M059J (cell line): ENCODE results near the gene BAIAP2. TPM values are rescaled to one million over a fixed set of nuclear protein-coding genes. Genes with fewer than 3 reads are reported as not detected.

Experiments used
- DNase-seq: peaks from one replicate; pipeline ENCODE4 v3.0.0-alpha.2; 2012; ENCODE audit warnings: low read depth
- total RNA-seq: library from RNA; depleted of rRNA; stranded (reverse); fragments of >200 nt; shearing (Covaris generic); gene quantifications from 2 replicates; pipeline ENCODE4 v1.2.3, GENCODE V29; 2014

The BAIAP2 gene
- total RNA-seq, 1 experiment from 2014 or later: 21.8 TPM

DNA sequence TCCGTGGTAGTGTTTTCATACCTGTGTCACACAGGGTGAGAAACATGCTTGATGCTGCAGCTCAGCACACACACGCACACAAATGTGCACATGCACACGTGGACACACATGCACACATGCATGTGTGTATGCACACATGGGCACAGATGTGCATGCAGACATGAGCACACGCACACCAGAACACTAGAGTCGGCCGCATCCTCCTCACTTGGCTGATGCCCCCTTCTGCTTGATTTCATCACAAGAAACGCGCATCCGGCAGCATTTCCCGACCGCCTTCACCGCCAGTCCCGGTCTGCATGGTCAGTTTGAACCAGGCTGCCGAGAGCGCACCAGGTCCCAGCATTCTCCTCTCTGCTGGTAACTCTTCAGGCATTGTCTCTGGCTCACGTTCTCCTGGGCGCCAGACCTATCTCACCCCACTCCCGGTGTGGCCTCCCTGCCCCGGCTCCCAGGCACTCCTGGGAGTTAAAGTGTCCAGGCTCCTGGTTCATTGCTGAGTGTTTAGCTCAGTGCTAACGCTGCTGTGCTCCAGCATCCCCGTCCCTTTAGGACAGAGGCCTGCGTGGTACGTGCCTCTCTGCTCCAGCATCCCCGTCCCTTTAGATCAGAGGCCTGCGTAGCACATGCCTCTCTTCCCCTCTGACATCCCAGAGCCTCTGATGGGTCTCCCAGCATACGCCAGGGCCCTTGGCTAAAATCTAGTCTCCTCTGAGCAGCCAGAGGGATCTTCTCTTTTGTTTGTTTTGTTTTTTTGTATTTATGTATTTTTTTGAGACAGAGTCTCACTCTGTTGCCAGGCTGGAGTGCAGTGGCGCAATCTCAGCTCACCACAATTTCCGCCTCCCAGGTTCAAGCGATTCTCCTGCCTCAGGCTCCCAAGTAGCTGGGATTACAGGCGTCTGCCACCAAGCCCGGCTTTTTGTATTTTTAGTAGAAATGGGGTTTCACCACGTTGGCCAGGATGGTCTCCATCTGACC is 16.0 kb downstream of the BAIAP2 start:
- peak; percentile 46 for DNase-seq

DNA sequence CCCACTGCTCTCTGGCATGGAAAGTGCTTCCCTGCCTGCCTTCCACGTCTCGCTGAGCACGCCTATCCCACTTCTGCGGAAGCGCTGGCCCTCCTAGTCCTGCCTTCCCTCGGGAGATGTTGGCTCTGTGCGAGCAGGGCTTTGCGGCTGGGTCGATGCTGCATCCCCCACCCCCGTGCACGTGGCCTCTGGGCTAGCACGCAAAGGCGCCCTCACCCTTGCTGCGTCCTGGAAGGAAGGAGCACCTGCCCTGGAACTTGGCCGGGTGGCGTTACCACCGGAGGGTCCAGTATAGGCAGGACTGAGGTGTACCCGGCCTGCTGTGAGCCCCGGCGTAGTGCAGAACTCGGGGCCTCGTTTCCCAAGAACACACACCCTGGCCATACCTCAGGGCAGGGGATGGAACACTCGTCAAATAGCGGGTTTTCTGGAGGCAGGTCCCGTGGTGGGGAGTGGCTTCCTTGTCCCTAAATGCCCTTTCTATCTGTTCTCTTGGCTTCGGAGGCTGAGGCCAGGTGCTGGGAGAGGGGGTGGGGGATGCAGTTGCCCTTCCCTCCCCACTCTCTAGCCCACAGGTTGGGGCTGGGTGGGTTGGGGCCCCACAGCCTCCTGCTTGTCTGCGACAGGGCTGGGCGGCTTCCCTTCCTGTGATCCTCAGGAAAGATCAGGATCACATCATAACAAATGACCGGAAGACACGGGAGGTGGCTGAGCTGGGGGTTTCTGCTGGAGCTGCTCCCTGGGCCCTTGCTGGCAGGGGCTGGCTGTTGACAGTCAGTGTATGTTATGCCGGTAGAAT is 17.4 kb downstream of the BAIAP2 start:
- no peak for DNase-seq

DNA sequence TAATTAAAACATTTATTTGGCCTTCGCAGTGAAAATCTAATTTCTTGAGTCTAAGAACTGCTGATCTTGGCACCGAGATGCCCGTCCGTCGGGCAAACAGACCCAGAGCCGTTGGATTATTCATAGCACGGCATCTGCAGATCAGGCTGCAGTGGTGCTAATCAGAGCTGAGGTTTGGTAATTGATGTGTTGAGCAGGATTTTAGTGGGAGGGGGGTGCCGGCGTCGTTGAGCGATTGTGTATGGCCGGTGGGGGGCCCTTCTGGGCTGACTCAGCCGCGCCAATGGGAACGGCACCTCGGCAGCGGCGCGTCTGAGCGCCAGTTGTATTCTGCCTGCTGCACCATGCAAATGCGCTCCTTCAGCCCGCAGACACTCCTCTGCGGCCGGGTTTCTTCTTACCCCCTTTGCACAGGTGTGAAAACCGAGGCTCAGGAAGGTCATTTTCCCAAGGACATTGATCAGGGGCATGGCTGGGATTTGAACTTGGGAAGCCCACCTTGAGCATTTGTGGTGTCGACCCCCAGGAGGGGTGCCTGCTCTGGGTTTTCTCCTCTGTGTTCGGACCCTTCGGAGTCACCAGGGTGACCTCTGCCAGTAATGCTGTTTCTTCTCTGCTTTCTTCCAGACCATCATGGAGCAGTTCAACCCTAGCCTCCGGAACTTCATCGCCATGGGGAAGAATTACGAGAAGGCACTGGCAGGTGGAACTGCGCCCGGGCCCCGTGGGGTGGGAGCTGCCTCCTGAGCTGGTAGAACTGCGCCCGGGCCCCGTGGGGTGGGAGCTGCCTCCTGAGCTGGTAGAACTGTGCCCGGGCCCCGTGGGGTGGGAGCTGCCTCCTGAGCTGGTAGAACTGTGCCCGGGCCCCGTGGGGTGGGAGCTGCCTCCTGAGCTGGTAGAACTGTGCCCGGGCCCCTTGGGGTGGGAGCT is 18.4 kb downstream of the BAIAP2 start:
- DNase-seq: no peak

DNA sequence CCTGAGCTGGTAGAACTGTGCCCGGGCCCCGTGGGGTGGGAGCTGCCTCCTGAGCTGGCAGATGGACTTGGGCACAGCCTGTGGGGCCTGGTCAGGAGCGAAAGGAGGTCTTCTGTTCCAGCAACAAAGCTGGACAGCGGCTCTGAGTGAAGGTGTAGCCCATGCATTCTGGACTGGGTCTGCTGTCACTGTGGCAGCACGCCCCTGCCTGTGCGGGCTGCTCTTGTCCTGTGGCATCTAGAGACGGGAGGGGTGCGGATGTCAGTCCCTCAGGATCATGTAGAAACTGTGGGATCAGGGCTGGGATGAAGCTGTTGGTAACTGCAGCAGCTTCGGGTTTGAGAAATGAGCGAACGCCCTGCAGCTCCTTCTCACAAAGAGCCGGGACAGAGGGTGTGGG is 19.4 kb downstream of the BAIAP2 start:
- no peak for DNase-seq

DNA sequence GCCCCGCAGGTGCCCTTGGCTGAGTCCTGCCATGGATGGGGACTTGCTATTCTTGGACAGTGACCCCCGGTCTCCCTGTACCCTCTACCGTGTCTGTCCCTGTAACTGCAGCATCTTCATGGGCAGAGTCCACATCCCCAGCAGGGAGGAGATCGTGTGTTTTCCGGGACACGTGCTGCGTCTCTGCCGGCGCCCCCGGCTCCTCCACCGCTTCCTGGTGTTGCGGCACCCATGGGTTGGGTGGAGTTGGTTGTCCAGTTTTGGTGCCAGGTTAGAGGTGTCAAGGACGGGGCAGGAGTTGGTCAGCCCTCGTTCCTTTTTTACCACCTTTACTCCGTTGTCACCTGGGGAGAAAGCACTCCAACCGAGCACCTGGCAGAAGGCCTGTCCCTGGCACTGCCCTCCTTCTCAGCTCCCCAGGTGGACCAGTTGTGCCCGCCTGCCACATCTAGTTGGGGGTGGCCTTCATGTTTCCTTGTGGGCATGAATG is 20.0 kb downstream of the BAIAP2 start:
- no peak for DNase-seq

DNA sequence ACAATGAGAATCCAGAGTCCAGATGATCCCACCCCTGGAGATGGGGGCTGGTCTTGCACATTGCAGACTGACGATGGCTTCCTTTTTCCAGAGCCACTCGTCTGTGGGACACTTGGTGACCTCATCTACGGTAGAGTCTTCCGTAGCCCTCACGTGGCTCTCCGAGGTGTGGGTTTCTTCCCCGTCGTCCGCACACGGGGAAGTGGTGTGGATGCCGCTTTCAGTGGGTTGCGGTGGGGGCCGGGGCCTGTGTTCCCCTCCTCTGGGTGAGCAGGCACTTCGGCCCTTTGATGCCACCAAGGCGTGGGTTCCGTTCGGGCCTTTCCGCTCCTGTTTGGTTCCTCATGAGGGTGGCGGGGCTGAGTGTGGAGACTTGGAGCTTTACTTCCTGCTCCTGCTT is 21.4 kb downstream of the BAIAP2 start:
- DNase-seq: no peak

DNA sequence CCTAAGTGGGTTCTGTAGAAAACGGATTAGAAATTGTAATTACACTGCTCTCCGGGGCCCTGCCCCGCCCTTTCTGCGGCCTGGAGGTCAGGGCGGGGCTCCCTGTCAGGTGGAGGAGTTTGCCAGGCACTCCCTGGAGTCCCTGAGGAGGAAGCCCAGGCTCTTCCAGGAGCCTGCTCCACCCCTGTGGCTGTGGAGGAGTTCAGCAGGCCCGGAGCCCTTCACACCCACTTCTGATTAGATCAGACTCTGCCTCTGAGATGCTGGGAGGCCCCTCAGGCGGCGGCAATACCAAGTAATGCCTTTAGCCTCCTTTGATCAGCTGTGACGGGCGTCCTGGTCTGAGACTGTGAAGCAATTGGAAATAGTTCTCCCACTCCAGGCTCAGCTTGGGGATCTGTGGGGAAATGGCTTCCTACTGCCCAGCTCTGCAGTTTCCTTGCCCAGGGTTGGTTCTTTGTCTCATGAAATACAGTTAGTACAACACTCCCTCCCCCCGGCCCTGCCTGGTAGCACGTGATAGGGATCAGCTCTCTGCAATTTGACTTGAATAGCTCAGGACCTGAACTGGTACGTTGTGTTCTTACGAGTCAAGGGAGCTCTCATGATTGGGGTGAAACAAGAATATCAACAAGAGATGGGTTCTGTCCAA is 22.3 kb downstream of the BAIAP2 start:
- no peak for DNase-seq

DNA sequence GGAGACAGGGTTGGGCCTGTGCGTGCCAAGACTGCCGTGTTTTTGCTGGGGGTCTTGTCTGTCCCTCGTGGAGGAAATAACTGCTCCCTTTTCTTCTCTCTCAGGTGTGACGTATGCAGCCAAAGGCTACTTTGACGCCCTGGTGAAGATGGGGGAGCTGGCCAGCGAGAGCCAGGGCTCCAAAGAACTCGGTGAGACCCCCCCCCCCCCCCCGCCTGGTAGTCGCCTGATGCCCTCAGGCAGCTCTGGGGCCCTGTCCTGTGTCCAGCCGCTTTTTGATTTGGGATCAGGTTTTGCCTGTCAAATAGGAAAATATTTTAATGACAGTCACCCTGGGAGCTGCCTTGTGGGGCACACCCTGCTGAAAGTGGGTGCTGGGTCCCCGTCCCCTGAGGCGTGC is 22.8 kb downstream of the BAIAP2 start:
- DNase-seq: no peak

DNA sequence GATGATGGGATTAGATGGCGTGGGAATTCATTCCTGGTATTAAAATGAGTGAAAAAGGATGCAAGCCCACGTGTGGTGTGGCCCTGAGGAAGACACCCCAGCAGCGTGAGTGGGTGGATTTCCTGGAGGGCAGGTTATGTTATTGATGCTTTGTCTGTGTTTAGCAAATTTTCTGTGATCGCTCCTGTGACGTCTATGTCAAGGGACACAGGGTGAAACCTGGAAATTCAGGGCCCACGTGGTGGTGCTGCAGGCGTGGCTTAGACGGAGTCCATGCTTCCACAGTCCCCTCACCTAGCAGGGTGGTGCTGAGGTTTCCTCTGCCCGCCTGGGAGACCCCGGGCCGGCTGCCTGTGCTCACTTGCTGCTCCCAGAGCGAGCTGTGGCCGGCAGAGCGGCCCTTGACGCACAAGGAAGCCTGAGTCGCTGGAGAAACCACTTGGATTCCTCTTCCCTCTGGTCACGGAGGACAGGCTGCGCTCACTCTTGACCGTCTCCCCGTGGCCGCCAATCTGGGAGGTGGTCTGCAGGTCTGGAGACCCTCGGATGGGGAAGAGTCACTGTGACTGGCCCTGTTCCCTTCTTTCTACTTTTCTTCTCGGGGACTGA is 23.4 kb downstream of the BAIAP2 start:
- no peak for DNase-seq

DNA sequence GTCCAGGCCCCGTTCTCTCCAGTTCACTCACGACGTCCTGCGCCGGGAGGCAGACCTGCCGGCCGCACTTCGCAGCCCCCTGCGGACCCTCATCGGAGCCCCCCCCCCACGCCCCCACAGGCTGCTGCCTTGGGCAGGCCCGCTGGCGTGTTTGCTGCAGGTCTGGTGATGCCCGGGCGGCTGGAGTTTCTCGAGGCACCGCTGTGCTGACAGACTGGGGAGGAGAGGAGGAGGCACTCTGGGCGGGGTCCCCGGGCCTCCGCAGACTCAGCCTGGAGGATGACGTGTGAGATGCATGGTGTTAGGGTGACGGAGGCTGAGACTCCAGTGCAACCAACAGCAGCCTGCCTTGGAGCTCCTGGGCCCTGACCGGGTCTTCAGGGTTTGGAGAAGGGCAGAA is 24.1 kb downstream of the BAIAP2 start:
- DNase-seq: no peak

DNA sequence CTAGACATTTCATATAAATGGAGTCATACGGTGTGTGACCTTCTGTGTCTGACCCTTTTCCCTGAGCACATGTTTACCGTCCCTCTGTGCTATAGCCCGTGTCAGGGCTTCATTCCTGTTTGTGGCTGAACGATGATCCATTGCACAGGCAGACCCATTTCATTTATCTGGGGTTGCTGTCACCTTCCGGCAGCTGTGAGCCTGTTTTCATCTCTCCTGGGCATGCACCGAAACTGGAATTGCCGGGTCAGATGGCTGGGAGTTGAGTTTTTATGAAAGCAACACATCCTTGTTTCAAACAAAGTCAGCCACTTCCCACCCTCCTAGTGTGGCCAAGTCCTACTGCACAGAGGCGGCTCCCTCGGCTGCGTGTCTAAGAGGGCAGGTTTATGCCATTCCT is 25.5 kb downstream of the BAIAP2 start:
- DNase-seq: no peak

DNA sequence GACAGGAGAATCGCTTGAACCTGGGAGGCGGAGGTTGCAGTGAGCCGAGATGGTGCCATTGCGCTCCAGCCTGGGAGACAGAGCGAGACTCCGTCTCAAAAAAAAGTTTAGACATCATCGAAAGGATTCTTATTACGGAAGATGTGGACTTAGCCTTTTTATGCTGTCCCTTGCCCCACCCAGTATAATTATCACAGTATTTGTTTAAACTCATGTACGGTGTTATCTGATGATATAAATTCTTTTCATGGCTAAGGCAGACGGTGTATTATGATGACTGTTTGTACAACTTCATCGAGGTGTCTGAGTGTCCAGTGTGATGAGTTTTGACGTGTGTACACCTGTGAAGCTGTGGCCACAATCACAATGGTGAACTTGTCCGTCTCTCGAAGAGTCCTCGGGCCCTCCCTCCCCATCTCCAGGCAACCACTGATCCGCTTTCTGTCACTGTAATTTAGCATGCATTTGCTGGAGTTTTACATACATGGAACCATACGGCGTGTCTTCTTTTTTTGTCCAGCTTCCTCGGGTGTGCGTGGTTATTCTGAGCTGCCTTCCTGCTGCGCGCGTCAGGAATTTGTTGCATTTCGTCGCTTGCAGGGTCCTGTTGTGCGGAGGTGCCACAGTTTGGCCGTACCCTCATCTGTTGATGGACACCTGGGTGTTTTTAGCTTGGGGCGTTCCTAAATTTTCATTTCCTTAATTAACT is 26.2 kb downstream of the BAIAP2 start:
- DNase-seq: no peak

DNA sequence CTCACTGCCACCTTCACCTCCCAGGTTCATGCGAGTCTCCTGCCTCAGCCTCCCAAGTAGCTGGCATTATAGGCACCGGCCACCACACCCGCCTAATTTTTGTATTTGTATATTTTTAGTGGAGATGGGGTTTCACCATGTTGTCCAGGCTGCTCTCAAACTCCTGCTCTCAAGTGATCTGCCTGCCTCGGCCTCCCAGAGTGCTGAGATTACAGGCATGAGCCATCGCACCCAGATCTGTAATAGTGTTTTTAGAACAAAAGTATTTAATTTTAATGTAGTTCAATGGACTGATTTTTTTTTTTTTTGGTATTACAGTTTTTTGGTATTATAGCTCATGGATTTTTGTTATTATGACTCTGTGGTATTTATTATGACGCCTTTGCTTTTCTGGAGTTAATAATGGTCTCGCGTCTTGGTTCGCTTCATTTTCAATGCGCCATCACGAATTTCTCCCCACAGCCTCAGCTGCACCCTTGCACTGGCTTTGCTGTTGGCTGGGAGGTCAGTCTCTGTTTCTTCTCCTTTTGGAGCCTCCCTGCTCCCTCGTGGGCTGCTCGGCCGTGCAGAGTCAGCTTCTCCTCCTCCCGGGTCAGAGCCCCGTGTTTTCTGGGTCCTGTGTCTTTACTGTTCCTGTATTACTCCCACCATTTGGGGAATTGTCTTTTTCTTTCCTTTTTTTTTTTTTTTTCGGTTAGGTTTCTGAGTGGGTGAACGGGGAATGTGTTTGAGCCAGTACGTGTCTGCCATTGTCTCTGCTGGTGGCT is 27.2 kb downstream of the BAIAP2 start:
- no peak for DNase-seq

DNA sequence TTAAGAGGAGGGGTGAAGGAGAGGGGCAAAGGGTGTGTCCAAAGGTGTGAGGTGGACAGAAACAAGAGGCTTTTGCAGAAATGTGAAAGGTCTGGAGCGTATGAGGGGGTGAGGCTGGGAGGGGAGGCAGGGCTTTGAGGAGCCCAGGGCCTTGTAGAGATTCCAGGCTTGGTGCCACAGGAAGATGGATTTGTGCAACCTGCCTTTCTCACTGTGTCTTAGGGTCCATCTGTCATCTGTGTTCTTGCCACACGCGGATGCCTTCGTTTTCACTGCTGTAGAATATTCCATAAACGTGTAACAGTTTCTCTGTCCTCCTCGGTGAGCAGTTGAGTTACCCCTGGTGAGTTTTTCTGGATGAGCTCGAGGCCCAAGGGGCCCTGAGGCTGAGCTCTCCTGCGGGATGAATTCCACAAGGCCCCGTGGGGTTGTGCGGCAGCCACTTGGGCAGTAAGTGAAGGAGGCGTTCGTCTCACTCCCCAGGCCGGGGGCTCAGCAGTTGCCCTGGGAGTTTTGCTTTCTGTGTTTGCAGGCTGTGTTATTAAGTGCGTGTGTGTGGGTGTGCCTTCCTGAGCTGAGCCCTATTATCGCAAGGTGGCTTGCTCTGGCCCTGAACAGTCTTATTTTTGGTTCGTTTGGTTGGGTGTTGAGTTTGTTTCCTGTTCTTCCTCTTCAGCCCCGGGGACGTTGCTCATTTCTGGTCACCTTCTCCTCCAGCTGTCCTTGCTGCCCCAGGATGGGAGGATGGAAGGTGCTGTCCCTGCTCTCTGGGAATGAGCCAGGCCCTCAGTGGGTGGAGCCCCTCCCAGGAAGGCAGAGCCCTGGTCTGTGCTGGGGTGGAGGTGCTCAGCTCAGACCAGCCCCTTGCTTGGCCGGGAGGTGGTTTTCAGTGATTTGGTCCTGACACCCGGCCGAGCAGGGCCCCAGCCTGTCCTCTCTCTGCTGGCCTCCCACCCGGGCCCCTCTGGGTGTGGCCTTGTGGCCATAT is 28.4 kb downstream of the BAIAP2 start:
- no peak for DNase-seq

DNA sequence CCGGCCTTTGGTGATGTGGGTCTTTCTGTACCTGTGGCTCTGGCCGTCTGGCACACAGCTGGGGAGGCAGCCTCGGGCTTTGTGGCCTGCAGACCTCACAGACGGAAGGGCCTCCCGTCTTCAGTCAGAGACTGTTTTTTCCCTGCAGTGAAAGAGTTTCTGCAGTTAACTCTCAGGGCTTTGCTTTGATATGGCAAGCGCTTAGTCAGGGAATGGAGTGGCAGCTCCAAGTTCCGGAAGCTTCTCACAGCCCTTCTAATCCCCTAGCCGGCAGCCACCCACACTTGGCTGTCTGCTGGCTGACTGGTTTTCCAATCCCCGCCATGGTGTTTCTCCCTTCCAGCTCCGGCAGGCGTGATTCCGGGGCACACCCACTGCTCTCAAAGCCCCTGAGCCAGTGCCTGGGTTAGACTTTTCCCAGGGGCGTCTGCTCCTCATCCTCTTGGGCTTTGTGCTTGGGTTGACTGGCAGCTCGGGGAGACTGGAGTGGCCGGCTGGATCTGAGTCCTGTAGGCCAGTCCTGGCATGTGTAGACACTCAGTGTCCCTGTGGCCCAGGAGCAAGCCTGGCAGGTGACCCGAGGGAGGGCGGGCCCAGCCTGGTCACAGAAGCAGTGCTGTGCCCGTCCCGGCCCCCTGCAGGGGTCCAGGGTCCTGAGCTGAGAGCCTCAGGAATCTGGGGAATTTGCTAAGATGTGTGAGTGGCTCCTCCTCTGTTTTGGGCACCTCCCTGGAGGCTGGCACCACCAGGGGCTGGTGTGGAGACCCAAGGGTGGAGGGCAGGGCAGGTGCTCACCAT is 29.9 kb downstream of the BAIAP2 start:
- no peak for DNase-seq

DNA sequence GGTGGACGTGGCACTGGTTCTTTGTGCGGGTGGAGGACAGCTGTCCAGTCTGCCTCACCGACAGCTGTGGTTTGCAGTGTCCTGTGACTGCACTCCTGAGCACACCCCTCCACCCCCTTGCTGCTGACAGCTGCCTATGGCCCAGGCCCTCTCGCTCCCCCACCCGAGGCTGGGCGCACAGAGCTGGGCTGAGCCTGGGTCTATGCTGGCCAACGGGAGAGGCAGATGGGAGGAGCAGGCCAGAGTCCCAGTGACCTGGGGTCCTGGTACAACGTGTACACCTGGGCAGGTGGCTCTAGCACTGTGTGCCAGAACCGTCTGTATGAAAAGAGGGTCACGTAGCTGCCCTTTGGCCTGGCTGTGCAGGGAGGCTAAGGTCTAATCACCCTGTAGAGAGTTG is 30.5 kb downstream of the BAIAP2 start:
- no peak for DNase-seq

DNA sequence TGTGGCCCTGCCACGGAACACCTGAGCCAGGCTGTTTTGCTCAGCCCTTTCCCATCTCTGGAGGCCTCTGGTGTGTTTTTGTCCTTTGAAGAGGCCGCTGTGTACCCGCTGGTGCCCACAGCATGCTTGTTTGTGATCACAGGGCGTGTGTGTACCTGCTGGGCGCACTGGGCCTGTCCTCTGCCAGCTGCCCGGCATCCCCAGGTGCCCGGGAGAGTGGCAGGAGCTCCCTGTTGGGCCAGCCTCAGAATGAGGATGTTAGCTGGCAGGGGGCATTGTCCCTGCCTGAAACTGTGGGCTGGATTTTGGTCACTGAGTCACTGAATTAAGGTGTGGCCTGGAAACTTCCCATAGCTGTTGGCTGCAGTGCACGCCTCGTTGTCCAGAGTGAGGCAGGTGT is 31.1 kb downstream of the BAIAP2 start:
- DNase-seq: peak; percentile 22
